ENCODE results near the gene SYT10.
"Not testable (repeated sequence)": the region's sequence is repeated elsewhere in the genome, so short reads cannot be mapped to it uniquely, and the experiment has no call there.

Gene SYT10

GRCh38 chr12:33331961-33332398 is 107.6 kb downstream of the SYT10 start:
- not testable (repeated sequence) for DNase-seq

- DNase-seq: no peak
Observed at GRCh38 chr12:33330940-33331339, 108.7 kb downstream of the SYT10 start.
